ENCODE results near the gene FOXJ3. TPM values are rescaled to one million over a fixed set of nuclear protein-coding genes. Genes with fewer than 3 reads are reported as not detected.
"Not testable (repeated sequence)": the region's sequence is repeated elsewhere in the genome, so short reads cannot be mapped to it uniquely, and the experiment has no call there.

The FOXJ3 gene
- total RNA-seq, 6 donors from 2014 or later: 21.6 to 81.4 (median 39.3) TPM

GRCh38 chr1:42214447-42214871 is 120.6 kb downstream of the FOXJ3 start:
- Histone ChIP-seq H3K4me1 (peaks cover 8 to 27% (median 13%) of the 10 kb centered on the region in 4 donors), H3K27me3 (no peaks in the 10 kb centered on the region), H3K36me3 (no peaks in the 10 kb centered on the region), H3K27ac (peak overlapping the region in 3 of 4 donors; percentile 4 to 20 (median 4)), H3K9me3 (no peaks in the 10 kb centered on the region), H3K4me3 (no peak overlapping the region)
- ATAC-seq (ENCODE audit: low FRiP score in 2 of 2) (peak; percentile 61 to 62), DNase-seq (peak in 1 of 2 donors; percentile 60)
- TF ChIP-seq EP300 (IDR thresholded peaks at IDR 0.05) (peak in 1 of 4 donors; percentile 20), POLR2AphosphoS5 (IDR thresholded peaks at IDR 0.05) (peak in 1 of 2 donors; percentile 25), CTCF (IDR thresholded peaks at IDR 0.05) (no peak)
- 0 to 26% methylated on average over 1 of the region's 1 CpG for WGBS, 2 donors

- DNase-seq (no peak), ATAC-seq (ENCODE audit: low FRiP score in 2 of 2) (no peak)
- H3K27me3 ChIP-seq: no peaks in the 10 kb centered on the region
- H3K36me3 ChIP-seq: no peaks in the 10 kb centered on the region
- H3K9me3 ChIP-seq: no peaks in the 10 kb centered on the region
- peaks cover 8 to 20% (median 13%) of the 10 kb centered on the region in 4 donors for H3K4me1 ChIP-seq
- TF ChIP-seq CTCF (IDR thresholded peaks at IDR 0.05) (no peak), POLR2AphosphoS5 (IDR thresholded peaks at IDR 0.05) (no peak), POLR2A (IDR thresholded peaks at IDR 0.05) (no peak), EP300 (IDR thresholded peaks at IDR 0.05) (no peak)
- H3K27ac ChIP-seq: no peak overlapping the region
- WGBS, 2 donors: 63% methylated on average over 2 of the region's 2 CpGs
- no peak overlapping the region for H3K4me3 ChIP-seq
These were observed 123.8 kb downstream of the FOXJ3 start for GRCh38 chr1:42211224-42211623.

- 90 to 91% methylated on average over 5 to 6 of the region's 6 CpGs for WGBS, 2 donors
- ATAC-seq (ENCODE audit: low FRiP score in 2 of 2) (no peak), DNase-seq (no peak)
- no peaks in the 10 kb centered on the region for H3K27me3 ChIP-seq
- no peak overlapping the region for H3K27ac ChIP-seq
- H3K9me3 ChIP-seq: no peaks in the 10 kb centered on the region
- H3K4me3 ChIP-seq: no peak overlapping the region
- peaks cover 8 to 20% (median 13%) of the 10 kb centered on the region in 4 donors for H3K4me1 ChIP-seq
- TF ChIP-seq POLR2AphosphoS5 (IDR thresholded peaks at IDR 0.05): no peak
- no peak for TF ChIP-seq POLR2A (IDR thresholded peaks at IDR 0.05)
- TF ChIP-seq CTCF (IDR thresholded peaks at IDR 0.05): no peak
- TF ChIP-seq EP300 (IDR thresholded peaks at IDR 0.05): no peak
- H3K36me3 ChIP-seq: peaks cover 0 to under 1% (median 0%) of the 10 kb centered on the region in 4 donors
These were observed 124.5 kb downstream of the FOXJ3 start for GRCh38 chr1:42210421-42211133.

- ATAC-seq (ENCODE audit: low FRiP score in 2 of 2): no peak
These were observed 125.3 kb downstream of the FOXJ3 start for GRCh38 chr1:42209526-42210251.

GRCh38 chr1:42206930-42207329 is 128.1 kb downstream of the FOXJ3 start:
- not testable (repeated sequence) for ATAC-seq (ENCODE audit: low FRiP score in 2 of 2); DNase-seq; H3K4me1 ChIP-seq; H3K27me3 ChIP-seq; H3K27ac ChIP-seq; H3K4me3 ChIP-seq; H3K9me3 ChIP-seq
- peaks cover 0 to 21% (median 1%) of the 10 kb centered on the region in 4 donors for H3K36me3 ChIP-seq
- WGBS, 2 donors: 86 to 100% methylated on average over 2 of the region's 2 CpGs

More at GRCh38 chr1:42209526-42210251, 125.3 kb downstream of the FOXJ3 start:
- no peak for DNase-seq
- H3K36me3 ChIP-seq: peaks cover 0 to 8% (median 0%) of the 10 kb centered on the region in 4 donors
- 67 to 93% methylated on average over 4 to 6 of the region's 6 CpGs for WGBS, 2 donors
- H3K27me3 ChIP-seq: no peaks in the 10 kb centered on the region
- TF ChIP-seq POLR2AphosphoS5 (IDR thresholded peaks at IDR 0.05): no peak
- TF ChIP-seq CTCF (IDR thresholded peaks at IDR 0.05): no peak
- no peak for TF ChIP-seq POLR2A (IDR thresholded peaks at IDR 0.05)
- no peak for TF ChIP-seq EP300 (IDR thresholded peaks at IDR 0.05)
- peaks cover 3 to 16% (median 8%) of the 10 kb centered on the region in 4 donors for H3K4me1 ChIP-seq
- no peak overlapping the region for H3K4me3 ChIP-seq
- no peak overlapping the region for H3K27ac ChIP-seq
- H3K9me3 ChIP-seq: no peaks in the 10 kb centered on the region
